Trophoblast cell (in vitro differentiated cells and primary cell): ENCODE measurements around the gene MAP3K1.
A peak's percentile ranks its signal among the peaks of the same experiment; 100 is the strongest.

Source experiments
- DNase-seq, 2 donors: peaks; one replicate each; pipeline ENCODE4 v3.0.0-alpha.2; 2016
- H2AFZ ChIP-seq: 2 replicates; pipeline ENCODE4 v1.6.1; 2013; ENCODE audit warnings: low read length, moderate library complexity, mild to moderate bottlenecking; ENCODE audit not compliant: insufficient read depth, poor library complexity
- H2AK5ac ChIP-seq: 2 replicates; pipeline ENCODE4 v1.6.1; 2013; ENCODE audit warnings: mild to moderate bottlenecking, low read length
- H2BK120ac ChIP-seq: 2 replicates; pipeline ENCODE4 v1.6.1; 2013; ENCODE audit warnings: low read length, mild to moderate bottlenecking, moderate library complexity; ENCODE audit not compliant: insufficient read depth, poor library complexity
- H2BK12ac ChIP-seq: 2 replicates; pipeline ENCODE4 v1.6.1; 2013; ENCODE audit warnings: mild to moderate bottlenecking, low read length, moderate library complexity
- H2BK5ac ChIP-seq: 2 replicates; pipeline ENCODE4 v1.6.1; 2013; ENCODE audit warnings: low read length, low read depth, moderate library complexity, mild to moderate bottlenecking; ENCODE audit not compliant: poor library complexity
- H3K14ac ChIP-seq: 2 replicates; pipeline ENCODE4 v1.6.1; 2013; ENCODE audit warnings: mild to moderate bottlenecking, low read length
- H3K18ac ChIP-seq: 2 replicates; pipeline ENCODE4 v1.6.1; 2013; ENCODE audit warnings: mild to moderate bottlenecking, low read length
- H3K23ac ChIP-seq: 2 replicates; pipeline ENCODE4 v1.6.1; 2013; ENCODE audit warnings: low read length
- H3K27ac ChIP-seq: 2 replicates; pipeline ENCODE4 v1.5.1; 2013; ENCODE audit warnings: low read depth, mild to moderate bottlenecking, inconsistent platforms, low read length, moderate library complexity
- H3K27me3 ChIP-seq: 2 replicates; pipeline ENCODE4 v1.6.1; 2013; ENCODE audit warnings: inconsistent platforms, mild to moderate bottlenecking, low read length, moderate library complexity; ENCODE audit not compliant: insufficient read depth
- H3K36me3 ChIP-seq, 2 experiments: 1 replicate in 1 of 2; 2 replicates in 1 of 2; pipeline ENCODE4 v1.6.1; 2013; ENCODE audit warnings: low read length in 2 of 2, mild to moderate bottlenecking in 2 of 2, moderate library complexity in 1 of 2; ENCODE audit not compliant: insufficient read depth in 2 of 2, control insufficient read depth in 1 of 2
- H3K4ac ChIP-seq: 2 replicates; pipeline ENCODE4 v1.6.1; 2013; ENCODE audit warnings: low read depth, mild to moderate bottlenecking, low read length, moderate library complexity
- H3K4me1 ChIP-seq, 2 experiments: 1 replicate in 1 of 2; 2 replicates in 1 of 2; pipeline ENCODE4 v1.6.1; 2013; ENCODE audit warnings: low read length in 2 of 2, mild to moderate bottlenecking in 2 of 2, moderate library complexity in 1 of 2; ENCODE audit not compliant: insufficient read depth in 2 of 2, control insufficient read depth in 1 of 2
- H3K4me2 ChIP-seq: 2 replicates; pipeline ENCODE4 v1.6.1; 2013; ENCODE audit warnings: inconsistent platforms, mild to moderate bottlenecking, low read length, moderate library complexity
- H3K4me3 ChIP-seq: 2 replicates; pipeline ENCODE4 v1.5.1; 2013; ENCODE audit warnings: mild to moderate bottlenecking, low read depth, low read length, inconsistent platforms
- H3K79me1 ChIP-seq: one replicate; pipeline ENCODE4 v1.6.1; 2013; ENCODE audit warnings: low read length
- H3K79me2 ChIP-seq: 2 replicates; pipeline ENCODE4 v1.6.1; 2013; ENCODE audit warnings: low read length, mild to moderate bottlenecking; ENCODE audit not compliant: control insufficient read depth, insufficient read depth, poor library complexity
- H3K9ac ChIP-seq: 2 replicates; pipeline ENCODE4 v1.6.1; 2013; ENCODE audit warnings: mild to moderate bottlenecking, low read length
- H3K9me3 ChIP-seq: 2 replicates; pipeline ENCODE4 v1.6.1; 2013; ENCODE audit warnings: low read depth, mild to moderate bottlenecking, control low read depth, inconsistent platforms, low read length; ENCODE audit not compliant: insufficient read depth
- H4K12ac ChIP-seq: 2 replicates; pipeline ENCODE4 v1.6.1; 2013; ENCODE audit warnings: low read depth, mild to moderate bottlenecking, low read length, moderate library complexity
- H4K8ac ChIP-seq: 2 replicates; pipeline ENCODE4 v1.6.1; 2013; ENCODE audit warnings: low read depth, mild to moderate bottlenecking, low read length, moderate library complexity
- H4K91ac ChIP-seq: one replicate; pipeline ENCODE4 v1.6.1; 2013; ENCODE audit warnings: low read depth, mild to moderate bottlenecking, low read length, moderate library complexity
- WGBS: extraction: QIAGEN DNeasy Blood & Tissue Kit; methylation state at CpG from one replicate; pipeline ENCODE4 v1.1.7; 2013; ENCODE audit warnings: missing lambda C conversion rate; ENCODE audit not compliant: insufficient read length, insufficient coverage; ENCODE audit errors: extremely low coverage; 5-methylcytosine and 5-hydroxymethylcytosine counted together

The MAP3K1 gene

GRCh38 chr5:56856541-56857178, 41.3 kb downstream of the MAP3K1 start:
- no peak overlapping the region for H2BK12ac ChIP-seq
- H3K27ac ChIP-seq: no peak overlapping the region
- H3K4ac ChIP-seq: no peak overlapping the region
- no CpG with 5 or more reads among the region's 5 CpGs for WGBS
- no peak overlapping the region for H2BK120ac ChIP-seq
- H3K4me3 ChIP-seq: no peak overlapping the region
- no peak overlapping the region for H4K12ac ChIP-seq
- no peak overlapping the region for H2AFZ ChIP-seq
- peaks cover 2% of the 10 kb centered on the region for H3K79me2 ChIP-seq
- no peaks in the 10 kb centered on the region for H3K4me1 ChIP-seq
- no peak overlapping the region for H3K23ac ChIP-seq
- no peaks in the 10 kb centered on the region for H3K79me1 ChIP-seq
- H3K27me3 ChIP-seq: no peaks in the 10 kb centered on the region
- H3K4me2 ChIP-seq: no peak overlapping the region
- no peak overlapping the region for H3K14ac ChIP-seq
- no peak overlapping the region for H3K9ac ChIP-seq
- H2AK5ac ChIP-seq: no peak overlapping the region
- no peak overlapping the region for H4K8ac ChIP-seq
- H4K91ac ChIP-seq: no peak overlapping the region
- peaks cover 4 to 6% of the 10 kb centered on the region in 2 experiments for H3K36me3 ChIP-seq
- no peaks in the 10 kb centered on the region for H3K9me3 ChIP-seq
- no peak overlapping the region for H2BK5ac ChIP-seq
- no peak overlapping the region for H3K18ac ChIP-seq
- DNase-seq: no peak

GRCh38 chr5:56858777-56859442, 43.6 kb downstream of the MAP3K1 start:
- no peaks in the 10 kb centered on the region for H3K79me1 ChIP-seq
- H3K9me3 ChIP-seq: no peaks in the 10 kb centered on the region
- no peak overlapping the region for H3K4me3 ChIP-seq
- no peak overlapping the region for H3K27ac ChIP-seq
- no peak overlapping the region for H2AFZ ChIP-seq
- WGBS: no CpG with 5 or more reads among the region's 2 CpGs
- no peak overlapping the region for H2BK5ac ChIP-seq
- no peak overlapping the region for H3K4me2 ChIP-seq
- H3K4ac ChIP-seq: no peak overlapping the region
- no peak overlapping the region for H3K18ac ChIP-seq
- H3K23ac ChIP-seq: no peak overlapping the region
- no peak overlapping the region for H2BK12ac ChIP-seq
- DNase-seq: peak in 1 of 2 donors; percentile 13
- no peak overlapping the region for H2BK120ac ChIP-seq
- no peaks in the 10 kb centered on the region for H3K27me3 ChIP-seq
- peaks cover 2% of the 10 kb centered on the region for H3K79me2 ChIP-seq
- no peak overlapping the region for H4K12ac ChIP-seq
- H3K14ac ChIP-seq: no peak overlapping the region
- H2AK5ac ChIP-seq: no peak overlapping the region
- no peak overlapping the region for H4K8ac ChIP-seq
- no peak overlapping the region for H4K91ac ChIP-seq
- H3K36me3 ChIP-seq: peaks cover 6 to 8% of the 10 kb centered on the region in 2 experiments
- H3K9ac ChIP-seq: no peak overlapping the region
- H3K4me1 ChIP-seq: no peaks in the 10 kb centered on the region

DNA sequence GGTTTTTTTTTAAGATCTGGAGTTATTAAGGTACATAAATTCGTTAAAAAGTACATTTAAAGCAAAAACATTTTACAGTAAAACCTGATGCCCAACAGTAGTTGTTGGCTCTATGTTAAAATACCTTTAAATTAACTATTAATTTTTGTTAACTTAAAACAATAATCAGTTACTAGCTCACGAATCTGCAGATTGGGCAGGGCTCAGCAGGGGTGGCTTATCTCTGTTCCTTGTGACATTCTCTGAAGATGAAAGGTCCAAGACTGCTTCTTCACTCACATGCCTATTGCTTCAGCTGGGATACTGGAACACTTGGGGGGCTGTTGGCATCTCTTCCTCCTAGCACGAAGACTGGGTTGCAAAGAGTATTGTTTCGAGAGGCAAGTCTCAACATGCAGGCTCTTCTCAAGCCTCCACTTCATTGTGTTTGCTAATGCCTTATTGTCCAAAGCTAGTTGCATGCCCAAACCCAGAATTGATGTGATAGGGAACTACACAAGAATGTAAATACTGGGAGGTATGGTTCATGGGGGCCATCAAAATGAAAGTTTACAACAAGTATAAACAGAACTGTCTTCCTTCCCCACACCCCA, 46.6 kb downstream of the MAP3K1 start:
- H3K4me2 ChIP-seq: no peak overlapping the region
- H2AFZ ChIP-seq: no peak overlapping the region
- H3K79me2 ChIP-seq: no peaks in the 10 kb centered on the region
- H3K4me3 ChIP-seq: no peak overlapping the region
- no peak overlapping the region for H3K14ac ChIP-seq
- no CpG with 5 or more reads among the region's 4 CpGs for WGBS
- H2BK120ac ChIP-seq: no peak overlapping the region
- H3K9me3 ChIP-seq: no peaks in the 10 kb centered on the region
- no peak overlapping the region for H3K4ac ChIP-seq
- no peaks in the 10 kb centered on the region for H3K4me1 ChIP-seq
- H2AK5ac ChIP-seq: no peak overlapping the region
- no peak overlapping the region for H2BK12ac ChIP-seq
- no peak overlapping the region for H4K12ac ChIP-seq
- H3K27ac ChIP-seq: no peak overlapping the region
- no peaks in the 10 kb centered on the region for H3K27me3 ChIP-seq
- no peak overlapping the region for H2BK5ac ChIP-seq
- H4K91ac ChIP-seq: no peak overlapping the region
- H3K36me3 ChIP-seq: peaks cover 16 to 17% of the 10 kb centered on the region in 2 experiments
- DNase-seq: no peak
- H3K9ac ChIP-seq: no peak overlapping the region
- H3K23ac ChIP-seq: no peak overlapping the region
- H3K79me1 ChIP-seq: no peaks in the 10 kb centered on the region
- no peak overlapping the region for H4K8ac ChIP-seq
- no peak overlapping the region for H3K18ac ChIP-seq

DNA sequence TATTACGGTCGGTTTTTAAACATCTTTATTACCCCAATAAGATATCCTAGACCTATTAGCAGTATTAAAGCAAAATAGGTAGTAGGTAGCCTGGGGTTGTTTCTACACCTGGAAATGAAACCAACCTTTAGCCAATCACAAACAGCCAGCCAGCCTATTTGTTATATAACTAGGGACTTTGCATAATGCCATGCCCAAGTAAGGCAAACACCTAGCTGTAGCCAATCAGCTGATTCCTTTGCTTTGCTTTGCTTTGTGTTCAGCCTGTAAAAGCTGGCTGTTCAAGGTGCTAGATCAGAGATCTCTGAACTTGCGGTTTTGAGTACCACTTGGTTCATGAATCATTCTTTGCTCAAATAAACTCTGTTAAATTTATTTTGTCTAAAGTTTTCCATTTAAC, 47.6 kb downstream of the MAP3K1 start:
- H3K9me3 ChIP-seq: no peaks in the 10 kb centered on the region
- H2AK5ac ChIP-seq: no peak overlapping the region
- H4K12ac ChIP-seq: no peak overlapping the region
- H3K4me2 ChIP-seq: no peak overlapping the region
- H3K27ac ChIP-seq: no peak overlapping the region
- no peaks in the 10 kb centered on the region for H3K79me2 ChIP-seq
- no peak overlapping the region for H3K4ac ChIP-seq
- no peak overlapping the region for H2BK5ac ChIP-seq
- no peak for DNase-seq
- no peak overlapping the region for H3K4me3 ChIP-seq
- no peak overlapping the region for H4K8ac ChIP-seq
- no peak overlapping the region for H3K23ac ChIP-seq
- H3K36me3 ChIP-seq: peaks cover 16 to 17% of the 10 kb centered on the region in 2 experiments
- no peak overlapping the region for H3K9ac ChIP-seq
- no peaks in the 10 kb centered on the region for H3K4me1 ChIP-seq
- H3K27me3 ChIP-seq: no peaks in the 10 kb centered on the region
- no CpG with 5 or more reads among the region's 3 CpGs for WGBS
- no peak overlapping the region for H2BK12ac ChIP-seq
- no peak overlapping the region for H2AFZ ChIP-seq
- no peak overlapping the region for H2BK120ac ChIP-seq
- H3K18ac ChIP-seq: no peak overlapping the region
- no peaks in the 10 kb centered on the region for H3K79me1 ChIP-seq
- H3K14ac ChIP-seq: no peak overlapping the region
- H4K91ac ChIP-seq: no peak overlapping the region
